ENCODE measurements around the gene NHEJ1. TPM values are rescaled to one million over a fixed set of nuclear protein-coding genes. Genes with fewer than 3 reads are reported as not detected.

NHEJ1 gene
- total RNA-seq, 2 experiments from 2014 or later = 7.2 to 8.5 TPM

GRCh38 chr2:219090436-219091299 lies 69.9 kb downstream of the NHEJ1 start:
- POLR2A ChIA-PET = no interaction called here
- Histone ChIP-seq H3K4me3 (ENCODE audit: low read length) (no peak overlapping the region), H3K36me3 (ENCODE audit: insufficient read depth, low read length) (peaks cover 18% of the 10 kb centered on the region), H3K27ac (ENCODE audit: low read depth in 1 of 2, low read length in 2 of 2) (no peak overlapping the region), H3K9me3 (ENCODE audit: control insufficient read depth in 1 of 2, insufficient read depth in 1 of 2, low read length in 2 of 2) (peaks cover 0 to 3% of the 10 kb centered on the region in 2 experiments), H3K4me1 (ENCODE audit: insufficient read depth, low read length) (no peaks in the 10 kb centered on the region), H3K27me3 (ENCODE audit: control insufficient read depth in 1 of 2, insufficient read depth in 2 of 2, low read length in 2 of 2) (no peaks in the 10 kb centered on the region)
- no peaks in the 10 kb centered on the region for H3K27me3 Mint-ChIP-seq
- no peak for ATAC-seq (ENCODE audit: poor library complexity)
- no peak overlapping the region for H3K4me3 Mint-ChIP-seq
- no peaks in the 10 kb centered on the region for H3K9me3 Mint-ChIP-seq
- H3K4me1 Mint-ChIP-seq (ENCODE audit: low read depth) = no peaks in the 10 kb centered on the region
- DNase-seq = no peak
- TF ChIP-seq, protein P1, sequence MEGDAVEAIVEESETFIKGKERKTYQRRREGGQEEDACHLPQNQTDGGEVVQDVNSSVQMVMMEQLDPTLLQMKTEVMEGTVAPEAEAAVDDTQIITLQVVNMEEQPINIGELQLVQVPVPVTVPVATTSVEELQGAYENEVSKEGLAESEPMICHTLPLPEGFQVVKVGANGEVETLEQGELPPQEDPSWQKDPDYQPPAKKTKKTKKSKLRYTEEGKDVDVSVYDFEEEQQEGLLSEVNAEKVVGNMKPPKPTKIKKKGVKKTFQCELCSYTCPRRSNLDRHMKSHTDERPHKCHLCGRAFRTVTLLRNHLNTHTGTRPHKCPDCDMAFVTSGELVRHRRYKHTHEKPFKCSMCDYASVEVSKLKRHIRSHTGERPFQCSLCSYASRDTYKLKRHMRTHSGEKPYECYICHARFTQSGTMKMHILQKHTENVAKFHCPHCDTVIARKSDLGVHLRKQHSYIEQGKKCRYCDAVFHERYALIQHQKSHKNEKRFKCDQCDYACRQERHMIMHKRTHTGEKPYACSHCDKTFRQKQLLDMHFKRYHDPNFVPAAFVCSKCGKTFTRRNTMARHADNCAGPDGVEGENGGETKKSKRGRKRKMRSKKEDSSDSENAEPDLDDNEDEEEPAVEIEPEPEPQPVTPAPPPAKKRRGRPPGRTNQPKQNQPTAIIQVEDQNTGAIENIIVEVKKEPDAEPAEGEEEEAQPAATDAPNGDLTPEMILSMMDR (IDR thresholded peaks at IDR 0.05) = no peak
- intact Hi-C loops (cut with DNase I, micrococcal nuclease) = no loop called here
- H3K27ac Mint-ChIP-seq = no peak overlapping the region
- CTCF ChIA-PET = interaction anchor here (1.4 kb wide), 1 partner anchor 13 kb away, joined by 3 read pairs; no protein-coding TSS in a partner anchor
- H3K36me3 Mint-ChIP-seq (ENCODE audit: low read depth) = peaks cover 51% of the 10 kb centered on the region

DNA sequence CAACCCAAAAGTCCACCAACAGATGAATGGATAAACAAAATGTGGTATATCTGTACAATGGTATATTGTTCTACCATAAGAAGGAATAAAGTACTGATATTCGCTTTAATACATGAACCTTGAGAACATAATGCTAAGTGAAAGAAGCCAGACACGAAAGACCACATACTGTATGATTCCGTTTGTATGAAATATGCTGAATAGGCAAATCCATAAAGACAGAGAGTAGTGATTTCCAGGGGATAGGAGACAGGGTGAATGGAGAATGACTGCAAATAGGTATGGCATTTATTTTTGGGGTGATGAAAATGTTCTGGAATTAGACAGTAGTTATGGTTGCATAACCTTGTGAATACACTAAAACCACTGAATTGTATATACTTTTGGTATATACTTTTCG lies 71.3 kb downstream of the NHEJ1 start:
- Mint-ChIP-seq H3K9me3 (no peaks in the 10 kb centered on the region), H3K36me3 (ENCODE audit: low read depth) (peaks cover 50% of the 10 kb centered on the region), H3K4me3 (no peak overlapping the region), H3K4me1 (ENCODE audit: low read depth) (no peaks in the 10 kb centered on the region), H3K27ac (no peak overlapping the region), H3K27me3 (no peaks in the 10 kb centered on the region)
- Histone ChIP-seq H3K4me3 (ENCODE audit: low read length) (no peak overlapping the region), H3K27me3 (ENCODE audit: control insufficient read depth in 1 of 2, insufficient read depth in 2 of 2, low read length in 2 of 2) (no peaks in the 10 kb centered on the region), H3K36me3 (ENCODE audit: insufficient read depth, low read length) (peaks cover 11% of the 10 kb centered on the region), H3K27ac (ENCODE audit: low read depth in 1 of 2, low read length in 2 of 2) (no peak overlapping the region), H3K9me3 (ENCODE audit: control insufficient read depth in 1 of 2, insufficient read depth in 1 of 2, low read length in 2 of 2) (peaks cover 0 to 3% of the 10 kb centered on the region in 2 experiments), H3K4me1 (ENCODE audit: insufficient read depth, low read length) (no peaks in the 10 kb centered on the region)
- no peak for DNase-seq
- intact Hi-C loops (cut with DNase I, micrococcal nuclease) = loop anchor here in 1 of 2 experiments (2.0 kb wide), 1 partner anchor 35 kb away; no protein-coding TSS in a partner anchor
- ATAC-seq (ENCODE audit: poor library complexity) = no peak
- ChIA-PET POLR2A (no interaction called here), CTCF (no interaction called here)
- TF ChIP-seq, protein P1 (IDR thresholded peaks at IDR 0.05) = no peak

DNA sequence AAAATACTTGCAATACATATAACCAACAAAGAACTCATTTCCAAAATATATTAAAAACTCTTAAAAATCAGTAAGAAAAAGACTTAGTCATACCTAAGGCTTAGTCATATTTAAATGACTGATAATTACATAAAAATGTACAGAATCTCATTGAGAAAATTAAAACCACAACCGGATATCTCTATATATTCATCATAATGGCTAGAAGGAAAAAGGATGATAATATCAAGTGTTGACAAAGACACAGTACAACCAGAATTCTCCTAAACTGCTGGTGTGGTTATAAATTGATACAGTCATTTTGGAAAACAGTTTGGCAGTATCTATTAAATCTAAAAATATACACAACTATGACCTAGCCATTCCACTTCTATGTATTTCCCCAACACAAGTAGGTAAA lies 72.8 kb downstream of the NHEJ1 start:
- Mint-ChIP-seq H3K4me3 (no peak overlapping the region), H3K27ac (no peak overlapping the region), H3K9me3 (no peaks in the 10 kb centered on the region), H3K4me1 (ENCODE audit: low read depth) (no peaks in the 10 kb centered on the region), H3K36me3 (ENCODE audit: low read depth) (peaks cover 40% of the 10 kb centered on the region), H3K27me3 (no peaks in the 10 kb centered on the region)
- H3K4me3 ChIP-seq (ENCODE audit: low read length) = no peak overlapping the region
- ChIA-PET CTCF (no interaction called here), POLR2A (no interaction called here)
- TF ChIP-seq, protein P1 (IDR thresholded peaks at IDR 0.05) = no peak
- H3K4me1 ChIP-seq (ENCODE audit: insufficient read depth, low read length) = no peaks in the 10 kb centered on the region
- H3K9me3 ChIP-seq (ENCODE audit: control insufficient read depth in 1 of 2, insufficient read depth in 1 of 2, low read length in 2 of 2) = peaks cover 0 to 3% of the 10 kb centered on the region in 2 experiments
- peaks cover 2% of the 10 kb centered on the region for H3K36me3 ChIP-seq (ENCODE audit: insufficient read depth, low read length)
- DNase-seq (no peak), ATAC-seq (ENCODE audit: poor library complexity) (no peak)
- intact Hi-C loops (cut with DNase I, micrococcal nuclease) = loop anchor here in 1 of 2 experiments (2.0 kb wide), 1 partner anchor 37 kb away; no protein-coding TSS in a partner anchor
- no peaks in the 10 kb centered on the region for H3K27me3 ChIP-seq (ENCODE audit: control insufficient read depth in 1 of 2, insufficient read depth in 2 of 2, low read length in 2 of 2)
- H3K27ac ChIP-seq (ENCODE audit: low read depth in 1 of 2, low read length in 2 of 2) = no peak overlapping the region
